ENCODE data around the gene CHMP2B.

CHMP2B gene

GRCh38 chr3:87267953-87268645 is 41.0 kb downstream of the CHMP2B start:
- TF ChIP-seq, protein P1, sequence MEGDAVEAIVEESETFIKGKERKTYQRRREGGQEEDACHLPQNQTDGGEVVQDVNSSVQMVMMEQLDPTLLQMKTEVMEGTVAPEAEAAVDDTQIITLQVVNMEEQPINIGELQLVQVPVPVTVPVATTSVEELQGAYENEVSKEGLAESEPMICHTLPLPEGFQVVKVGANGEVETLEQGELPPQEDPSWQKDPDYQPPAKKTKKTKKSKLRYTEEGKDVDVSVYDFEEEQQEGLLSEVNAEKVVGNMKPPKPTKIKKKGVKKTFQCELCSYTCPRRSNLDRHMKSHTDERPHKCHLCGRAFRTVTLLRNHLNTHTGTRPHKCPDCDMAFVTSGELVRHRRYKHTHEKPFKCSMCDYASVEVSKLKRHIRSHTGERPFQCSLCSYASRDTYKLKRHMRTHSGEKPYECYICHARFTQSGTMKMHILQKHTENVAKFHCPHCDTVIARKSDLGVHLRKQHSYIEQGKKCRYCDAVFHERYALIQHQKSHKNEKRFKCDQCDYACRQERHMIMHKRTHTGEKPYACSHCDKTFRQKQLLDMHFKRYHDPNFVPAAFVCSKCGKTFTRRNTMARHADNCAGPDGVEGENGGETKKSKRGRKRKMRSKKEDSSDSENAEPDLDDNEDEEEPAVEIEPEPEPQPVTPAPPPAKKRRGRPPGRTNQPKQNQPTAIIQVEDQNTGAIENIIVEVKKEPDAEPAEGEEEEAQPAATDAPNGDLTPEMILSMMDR (IDR thresholded peaks at IDR 0.05; ENCODE audit: control insufficient read depth, insufficient read depth, low read depth, low read length, missing control alignments) = no peak
- H3K4me3 ChIP-seq (ENCODE audit: control insufficient read depth, low read depth, low read length) = no peak overlapping the region
- DNase-seq (ENCODE audit: low read depth) = no peak

DNA sequence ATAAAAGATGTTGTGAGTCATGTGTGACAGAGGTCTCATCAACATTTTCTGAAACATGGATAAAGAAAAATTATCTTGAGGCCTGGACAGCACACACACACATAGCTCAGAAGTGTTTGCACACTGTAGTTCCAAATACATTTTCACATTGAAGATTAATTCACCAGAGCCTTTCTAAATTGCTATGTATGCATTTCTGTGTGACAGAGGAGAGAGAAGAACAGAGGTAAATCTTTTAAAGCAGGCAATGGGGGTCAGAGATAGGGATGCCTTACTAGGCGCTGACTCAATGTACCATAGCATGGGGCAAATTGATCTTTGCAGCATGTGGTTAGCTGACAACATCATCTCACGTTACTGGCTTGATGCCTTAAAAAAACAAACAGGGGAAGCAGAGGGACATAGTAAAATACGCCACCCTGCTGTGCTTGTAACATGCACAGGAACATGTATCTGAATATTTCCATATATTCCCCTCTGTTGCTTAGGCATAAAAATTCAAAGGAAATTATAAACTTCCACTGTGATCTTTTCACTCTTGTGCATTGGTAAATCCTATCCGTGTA is 41.6 kb downstream of the CHMP2B start:
- no peak overlapping the region for H3K4me3 ChIP-seq (ENCODE audit: control insufficient read depth, low read depth, low read length)
- TF ChIP-seq, protein P1 (IDR thresholded peaks at IDR 0.05; ENCODE audit: control insufficient read depth, insufficient read depth, low read depth, low read length, missing control alignments) = no peak
- no peak for DNase-seq (ENCODE audit: low read depth)

DNA sequence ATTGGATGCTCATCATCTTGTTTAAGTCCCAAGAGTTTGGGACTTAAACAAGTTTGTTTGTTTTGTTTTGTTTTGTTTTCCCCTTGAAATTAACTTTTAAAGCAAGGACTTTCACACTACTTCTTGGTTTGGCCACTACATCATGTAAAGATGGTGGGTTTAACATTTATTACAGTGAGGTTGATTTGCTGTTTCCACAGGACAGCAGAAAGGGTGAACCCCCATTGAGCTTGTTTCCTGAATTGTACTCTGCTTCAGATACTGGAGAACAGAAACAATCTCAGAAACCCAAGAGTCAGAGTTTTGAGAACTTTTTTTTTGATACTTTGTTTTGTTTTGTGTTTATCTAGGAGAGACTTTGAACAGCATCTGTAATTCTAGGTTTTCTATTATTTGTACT is 42.6 kb downstream of the CHMP2B start:
- H3K4me3 ChIP-seq (ENCODE audit: control insufficient read depth, low read depth, low read length) = no peak overlapping the region
- DNase-seq (ENCODE audit: low read depth) = no peak
- TF ChIP-seq, protein P1 (IDR thresholded peaks at IDR 0.05; ENCODE audit: control insufficient read depth, insufficient read depth, low read depth, low read length, missing control alignments) = no peak

GRCh38 chr3:87270908-87271700 is 44.0 kb downstream of the CHMP2B start:
- TF ChIP-seq, protein P1 (IDR thresholded peaks at IDR 0.05; ENCODE audit: control insufficient read depth, insufficient read depth, low read depth, low read length, missing control alignments) = no peak
- no peak for DNase-seq (ENCODE audit: low read depth)
- no peak overlapping the region for H3K4me3 ChIP-seq (ENCODE audit: control insufficient read depth, low read depth, low read length)

DNA sequence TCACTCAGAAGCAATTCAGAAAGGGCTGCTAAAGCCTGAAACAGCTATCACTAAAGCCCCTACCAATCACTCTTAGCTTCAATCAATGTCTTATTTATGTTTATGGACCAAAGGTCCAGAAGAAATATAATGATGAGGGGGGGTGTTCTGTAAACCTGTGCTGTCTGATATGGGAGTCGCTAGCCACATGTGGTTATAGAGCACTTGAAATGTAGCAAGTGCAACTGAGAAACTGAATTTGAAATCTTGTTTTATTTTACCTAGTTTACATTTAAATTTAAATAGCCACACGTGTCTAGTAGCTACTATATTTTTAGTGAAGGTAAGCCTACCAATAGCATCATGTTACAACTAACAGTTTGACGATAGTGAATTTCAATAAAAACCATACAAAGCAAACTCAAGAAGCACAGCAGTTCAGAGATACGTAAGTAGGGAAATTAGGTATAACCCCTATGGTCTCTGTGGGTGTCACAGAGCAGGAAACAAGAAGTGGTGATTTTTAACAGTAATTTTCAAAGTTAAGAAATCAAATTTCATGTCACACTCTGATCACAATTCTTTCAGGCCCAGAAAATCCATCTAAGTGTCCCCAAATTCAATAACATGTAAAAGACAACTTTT is 45.7 kb downstream of the CHMP2B start:
- no peak for DNase-seq (ENCODE audit: low read depth)
- TF ChIP-seq, protein P1 (IDR thresholded peaks at IDR 0.05; ENCODE audit: control insufficient read depth, insufficient read depth, low read depth, low read length, missing control alignments) = no peak
- H3K4me3 ChIP-seq (ENCODE audit: control insufficient read depth, low read depth, low read length) = no peak overlapping the region

- no peak within 1 kb of the TSS for H3K4me3 ChIP-seq (ENCODE audit: control insufficient read depth, low read depth, low read length)
- TF ChIP-seq, protein P1 (IDR thresholded peaks at IDR 0.05; ENCODE audit: control insufficient read depth, insufficient read depth, low read depth, low read length, missing control alignments) = no peak
- no peak for DNase-seq (ENCODE audit: low read depth)
Observed at GRCh38 chr3:87276484-87276883, 49.4 kb downstream of the CHMP2B start, which contains the start of gene POU1F1. TSS of gene POU1F1 (minus strand) at chr3:87276584. CDS start at chr3:87276462, 122 bp downstream.

Data from AG09309 (cell line).